ENCODE measurements around the gene SLC17A7. TPM values are rescaled to one million over a fixed set of nuclear protein-coding genes. Genes with fewer than 3 reads are reported as not detected.
A peak's percentile ranks its signal among the peaks of the same experiment; 100 is the strongest.

The SLC17A7 gene
- total RNA-seq, 1 experiment from 2014 or later = 1.8 TPM

DNA sequence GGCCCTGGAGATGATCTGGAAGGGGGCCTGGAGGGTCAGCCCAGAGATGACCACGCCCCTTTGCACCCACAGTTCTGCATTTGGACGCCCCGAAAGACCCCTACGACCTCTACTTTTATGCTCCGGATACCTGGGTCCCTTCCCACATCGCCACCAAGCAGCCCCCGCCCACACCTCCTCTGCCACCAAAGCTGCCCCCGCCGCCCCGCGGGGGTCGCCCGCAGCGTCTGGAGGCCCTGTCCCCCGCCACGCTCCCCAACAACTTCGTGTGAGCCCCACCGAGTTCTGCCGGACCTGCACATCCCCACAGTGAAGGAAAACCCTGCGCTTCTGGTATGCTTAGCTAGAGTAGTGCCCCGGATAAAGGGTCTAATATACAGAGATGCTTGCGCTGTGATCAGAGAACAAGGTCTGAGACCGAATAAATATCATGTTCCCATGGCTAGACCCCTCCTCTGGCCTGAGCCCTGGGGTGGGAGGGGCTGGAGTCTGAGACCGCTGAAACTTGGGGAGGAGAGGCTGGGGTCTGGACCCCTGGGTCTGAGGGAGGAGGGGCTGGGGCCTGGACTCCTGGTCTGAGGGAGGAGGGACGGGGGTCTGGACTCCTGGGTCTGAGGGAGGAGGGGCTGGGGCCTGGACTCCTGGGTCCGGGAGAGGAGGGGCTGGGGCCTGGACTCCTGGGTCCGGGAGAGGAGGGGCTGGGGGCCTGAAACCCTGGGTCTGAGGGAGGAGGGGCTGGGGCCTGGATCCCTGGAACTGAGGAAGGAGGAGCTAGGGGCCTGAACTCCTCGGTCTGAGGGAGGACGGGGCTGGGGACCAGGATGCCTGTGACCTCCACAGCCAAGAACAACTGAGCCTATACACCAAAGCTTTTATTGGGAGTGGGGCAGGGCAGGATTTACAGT, 12.5 kb downstream of the SLC17A7 start:
- H3K27me3 ChIP-seq (ENCODE audit: insufficient read depth, low read length) = no peaks in the 10 kb centered on the region
- POLR2A ChIA-PET = interaction anchor here (0.6 kb wide), 1 partner anchor 23 kb away, joined by 3 read pairs; no protein-coding TSS in a partner anchor

More for the DNA sequence above, 12.5 kb downstream of the SLC17A7 start:
- H3K4me1 ChIP-seq (ENCODE audit: control insufficient read depth in 1 of 2, insufficient read depth in 2 of 2, low read length in 2 of 2) = peaks cover 12 to 38% of the 10 kb centered on the region in 2 experiments; a peak in 3 of 4 replicates
- ATAC-seq (no peak), DNase-seq (ENCODE audit: low read depth, low spot score) (no peak)
- intact Hi-C loops (cut with micrococcal nuclease) = no loop called here
- TF ChIP-seq, protein P1, sequence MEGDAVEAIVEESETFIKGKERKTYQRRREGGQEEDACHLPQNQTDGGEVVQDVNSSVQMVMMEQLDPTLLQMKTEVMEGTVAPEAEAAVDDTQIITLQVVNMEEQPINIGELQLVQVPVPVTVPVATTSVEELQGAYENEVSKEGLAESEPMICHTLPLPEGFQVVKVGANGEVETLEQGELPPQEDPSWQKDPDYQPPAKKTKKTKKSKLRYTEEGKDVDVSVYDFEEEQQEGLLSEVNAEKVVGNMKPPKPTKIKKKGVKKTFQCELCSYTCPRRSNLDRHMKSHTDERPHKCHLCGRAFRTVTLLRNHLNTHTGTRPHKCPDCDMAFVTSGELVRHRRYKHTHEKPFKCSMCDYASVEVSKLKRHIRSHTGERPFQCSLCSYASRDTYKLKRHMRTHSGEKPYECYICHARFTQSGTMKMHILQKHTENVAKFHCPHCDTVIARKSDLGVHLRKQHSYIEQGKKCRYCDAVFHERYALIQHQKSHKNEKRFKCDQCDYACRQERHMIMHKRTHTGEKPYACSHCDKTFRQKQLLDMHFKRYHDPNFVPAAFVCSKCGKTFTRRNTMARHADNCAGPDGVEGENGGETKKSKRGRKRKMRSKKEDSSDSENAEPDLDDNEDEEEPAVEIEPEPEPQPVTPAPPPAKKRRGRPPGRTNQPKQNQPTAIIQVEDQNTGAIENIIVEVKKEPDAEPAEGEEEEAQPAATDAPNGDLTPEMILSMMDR (IDR thresholded peaks at IDR 0.05 in 2 of 3, conservative IDR thresholded peaks at IDR 0.05 in 1 of 3; ENCODE audit: borderline replicate concordance in 1 of 3, insufficient read depth in 1 of 3, low read depth in 2 of 3, low read length in 2 of 3) = no peak
- TF ChIP-seq, protein P2, sequence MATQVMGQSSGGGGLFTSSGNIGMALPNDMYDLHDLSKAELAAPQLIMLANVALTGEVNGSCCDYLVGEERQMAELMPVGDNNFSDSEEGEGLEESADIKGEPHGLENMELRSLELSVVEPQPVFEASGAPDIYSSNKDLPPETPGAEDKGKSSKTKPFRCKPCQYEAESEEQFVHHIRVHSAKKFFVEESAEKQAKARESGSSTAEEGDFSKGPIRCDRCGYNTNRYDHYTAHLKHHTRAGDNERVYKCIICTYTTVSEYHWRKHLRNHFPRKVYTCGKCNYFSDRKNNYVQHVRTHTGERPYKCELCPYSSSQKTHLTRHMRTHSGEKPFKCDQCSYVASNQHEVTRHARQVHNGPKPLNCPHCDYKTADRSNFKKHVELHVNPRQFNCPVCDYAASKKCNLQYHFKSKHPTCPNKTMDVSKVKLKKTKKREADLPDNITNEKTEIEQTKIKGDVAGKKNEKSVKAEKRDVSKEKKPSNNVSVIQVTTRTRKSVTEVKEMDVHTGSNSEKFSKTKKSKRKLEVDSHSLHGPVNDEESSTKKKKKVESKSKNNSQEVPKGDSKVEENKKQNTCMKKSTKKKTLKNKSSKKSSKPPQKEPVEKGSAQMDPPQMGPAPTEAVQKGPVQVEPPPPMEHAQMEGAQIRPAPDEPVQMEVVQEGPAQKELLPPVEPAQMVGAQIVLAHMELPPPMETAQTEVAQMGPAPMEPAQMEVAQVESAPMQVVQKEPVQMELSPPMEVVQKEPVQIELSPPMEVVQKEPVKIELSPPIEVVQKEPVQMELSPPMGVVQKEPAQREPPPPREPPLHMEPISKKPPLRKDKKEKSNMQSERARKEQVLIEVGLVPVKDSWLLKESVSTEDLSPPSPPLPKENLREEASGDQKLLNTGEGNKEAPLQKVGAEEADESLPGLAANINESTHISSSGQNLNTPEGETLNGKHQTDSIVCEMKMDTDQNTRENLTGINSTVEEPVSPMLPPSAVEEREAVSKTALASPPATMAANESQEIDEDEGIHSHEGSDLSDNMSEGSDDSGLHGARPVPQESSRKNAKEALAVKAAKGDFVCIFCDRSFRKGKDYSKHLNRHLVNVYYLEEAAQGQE (IDR thresholded peaks at IDR 0.05; ENCODE audit: low read depth) = no peak
- no peak for TF ChIP-seq SP1 (IDR thresholded peaks at IDR 0.05; ENCODE audit: low read depth)
- TF ChIP-seq JUND (IDR thresholded peaks at IDR 0.05) = no peak
- TF ChIP-seq EZH2 (IDR thresholded peaks at IDR 0.05) = no peak
- TF ChIP-seq, protein P3, sequence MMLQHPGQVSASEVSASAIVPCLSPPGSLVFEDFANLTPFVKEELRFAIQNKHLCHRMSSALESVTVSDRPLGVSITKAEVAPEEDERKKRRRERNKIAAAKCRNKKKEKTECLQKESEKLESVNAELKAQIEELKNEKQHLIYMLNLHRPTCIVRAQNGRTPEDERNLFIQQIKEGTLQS (IDR thresholded peaks at IDR 0.05) = no peak
- TF ChIP-seq SIN3A (IDR thresholded peaks at IDR 0.05; ENCODE audit: low read depth) = no peak
- TF ChIP-seq EZH2phosphoT487 (IDR thresholded peaks at IDR 0.05; ENCODE audit: borderline replicate concordance) = no peak
- TF ChIP-seq TCF7L2 (IDR thresholded peaks at IDR 0.05; ENCODE audit: borderline replicate concordance, extremely low read depth, insufficient read depth, insufficient read length) = no peak
- peak overlapping the region; percentile 6 for H2AFZ ChIP-seq (ENCODE audit: low read depth, low read length, poor library complexity, severe bottlenecking)
- no peaks in the 10 kb centered on the region for H4K20me1 ChIP-seq (ENCODE audit: insufficient read depth)
- RAD21 ChIA-PET (ENCODE audit: low non-redundant PET in 1 of 2, low total read pairs in 2 of 2, uncharacterized antibody in 2 of 2, unreplicated experiment in 2 of 2) = no interaction called here
- H3K4me3 ChIP-seq (replicated peaks in 1 of 2; ENCODE audit: low read depth in 1 of 2, low read length in 2 of 2) = peak overlapping the region in 1 of 2 experiments; percentile 47; a peak in 2 of 4 replicates
- no peaks in the 10 kb centered on the region for H3K36me3 ChIP-seq (ENCODE audit: control insufficient read depth in 1 of 2, insufficient read depth in 2 of 2, low read length in 2 of 2)
- H3K9me2 ChIP-seq (ENCODE audit: insufficient read depth) = no peaks in the 10 kb centered on the region
- CTCF ChIA-PET = no interaction called here
- H3K27ac ChIP-seq (ENCODE audit: low read depth, low read length) = no peak overlapping the region
- H3K79me2 ChIP-seq (ENCODE audit: insufficient read depth, low read length) = no peaks in the 10 kb centered on the region
- H3K9me3 ChIP-seq (ENCODE audit: control insufficient read depth in 1 of 2, insufficient read depth in 1 of 2, low read depth in 1 of 2, low read length in 2 of 2) = no peaks in the 10 kb centered on the region
- H3K4me2 ChIP-seq (ENCODE audit: low read length) = peak overlapping the region; percentile 81
- H3K9ac ChIP-seq (ENCODE audit: low read length) = peak overlapping the region; percentile 57; the same call in 1 of the 2 replicates
- BruUV-seq (replicated peaks) = no TSS peak
